ENCODE results near the gene ABCB10. TPM values are rescaled to one million over a fixed set of nuclear protein-coding genes. Genes with fewer than 3 reads are reported as not detected.

The ABCB10 gene
- total and polyA plus RNA-seq, 2 experiments from 2014 or later: 4.7 to 9.7 TPM

DNA sequence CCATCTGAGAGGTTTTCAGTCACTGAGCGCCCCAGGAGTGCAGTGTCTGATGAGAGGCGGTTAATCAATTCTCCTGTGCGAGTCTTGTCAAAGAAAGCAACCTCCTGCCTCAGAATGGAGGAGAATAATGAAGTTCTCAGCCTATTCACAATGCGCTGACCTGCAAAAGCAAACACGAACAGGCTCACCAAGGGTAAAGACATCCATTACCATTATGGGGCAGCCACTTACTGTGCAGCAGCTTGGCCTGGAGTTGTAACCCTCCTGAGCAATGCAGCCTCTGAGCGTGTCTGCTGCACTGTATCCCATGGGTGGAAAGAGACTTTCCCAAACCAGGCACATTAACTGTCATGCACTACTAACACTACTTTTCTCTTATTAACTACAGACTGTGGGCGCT, 11.0 kb downstream of the ABCB10 start (continued):
- TF ChIP-seq, protein P1, sequence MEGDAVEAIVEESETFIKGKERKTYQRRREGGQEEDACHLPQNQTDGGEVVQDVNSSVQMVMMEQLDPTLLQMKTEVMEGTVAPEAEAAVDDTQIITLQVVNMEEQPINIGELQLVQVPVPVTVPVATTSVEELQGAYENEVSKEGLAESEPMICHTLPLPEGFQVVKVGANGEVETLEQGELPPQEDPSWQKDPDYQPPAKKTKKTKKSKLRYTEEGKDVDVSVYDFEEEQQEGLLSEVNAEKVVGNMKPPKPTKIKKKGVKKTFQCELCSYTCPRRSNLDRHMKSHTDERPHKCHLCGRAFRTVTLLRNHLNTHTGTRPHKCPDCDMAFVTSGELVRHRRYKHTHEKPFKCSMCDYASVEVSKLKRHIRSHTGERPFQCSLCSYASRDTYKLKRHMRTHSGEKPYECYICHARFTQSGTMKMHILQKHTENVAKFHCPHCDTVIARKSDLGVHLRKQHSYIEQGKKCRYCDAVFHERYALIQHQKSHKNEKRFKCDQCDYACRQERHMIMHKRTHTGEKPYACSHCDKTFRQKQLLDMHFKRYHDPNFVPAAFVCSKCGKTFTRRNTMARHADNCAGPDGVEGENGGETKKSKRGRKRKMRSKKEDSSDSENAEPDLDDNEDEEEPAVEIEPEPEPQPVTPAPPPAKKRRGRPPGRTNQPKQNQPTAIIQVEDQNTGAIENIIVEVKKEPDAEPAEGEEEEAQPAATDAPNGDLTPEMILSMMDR (conservative IDR thresholded peaks at IDR 0.05; ENCODE audit: low read depth in 2 of 2): no peak

GRCh38 chr1:229544587-229544986, 13.9 kb downstream of the ABCB10 start:
- no peak for ATAC-seq
- H4K20me1 ChIP-seq (replicated peaks; ENCODE audit: insufficient read depth): 0 out of 2 replicates have a peak, but pooled peaks cover 3% of the 10 kb centered on the region
- no peaks in the 10 kb centered on the region for H3F3A ChIP-seq (replicated peaks; ENCODE audit: low read depth)
- peaks cover 10% of the 10 kb centered on the region for H3K36me3 Mint-ChIP-seq (ENCODE audit: low read depth)
- no peaks in the 10 kb centered on the region for H3K27me3 Mint-ChIP-seq (ENCODE audit: insufficient read depth, low read depth, poor library complexity)
- no peaks in the 10 kb centered on the region for H3K9me3 Mint-ChIP-seq
- H3K27me3 ChIP-seq (ENCODE audit: insufficient read depth): no peaks in the 10 kb centered on the region
- H3K4me2 ChIP-seq: no peak overlapping the region
- DNase-seq (ENCODE audit: low spot score): no peak
- H3K27ac Mint-ChIP-seq: no peak overlapping the region
- H3K4me3 ChIP-seq: no peak overlapping the region
- H3K79me2 ChIP-seq (replicated peaks; ENCODE audit: insufficient read depth): no peaks in the 10 kb centered on the region
- no peak overlapping the region for H3K27ac ChIP-seq (ENCODE audit: low read depth)
- no peak overlapping the region for H3K4me3 Mint-ChIP-seq
- H2AFZ ChIP-seq: no peak overlapping the region
- no peaks in the 10 kb centered on the region for H3K9me2 ChIP-seq (ENCODE audit: insufficient read depth)
- H3K4me1 ChIP-seq (ENCODE audit: insufficient read depth): no peaks in the 10 kb centered on the region
- no peaks in the 10 kb centered on the region; the same call in 1 of the 2 replicates for H3K36me3 ChIP-seq (ENCODE audit: insufficient read depth)
- TF ChIP-seq POLR2AphosphoS5 (IDR thresholded peaks at IDR 0.05; ENCODE audit: low read depth): no peak
- TF ChIP-seq, protein P2, sequence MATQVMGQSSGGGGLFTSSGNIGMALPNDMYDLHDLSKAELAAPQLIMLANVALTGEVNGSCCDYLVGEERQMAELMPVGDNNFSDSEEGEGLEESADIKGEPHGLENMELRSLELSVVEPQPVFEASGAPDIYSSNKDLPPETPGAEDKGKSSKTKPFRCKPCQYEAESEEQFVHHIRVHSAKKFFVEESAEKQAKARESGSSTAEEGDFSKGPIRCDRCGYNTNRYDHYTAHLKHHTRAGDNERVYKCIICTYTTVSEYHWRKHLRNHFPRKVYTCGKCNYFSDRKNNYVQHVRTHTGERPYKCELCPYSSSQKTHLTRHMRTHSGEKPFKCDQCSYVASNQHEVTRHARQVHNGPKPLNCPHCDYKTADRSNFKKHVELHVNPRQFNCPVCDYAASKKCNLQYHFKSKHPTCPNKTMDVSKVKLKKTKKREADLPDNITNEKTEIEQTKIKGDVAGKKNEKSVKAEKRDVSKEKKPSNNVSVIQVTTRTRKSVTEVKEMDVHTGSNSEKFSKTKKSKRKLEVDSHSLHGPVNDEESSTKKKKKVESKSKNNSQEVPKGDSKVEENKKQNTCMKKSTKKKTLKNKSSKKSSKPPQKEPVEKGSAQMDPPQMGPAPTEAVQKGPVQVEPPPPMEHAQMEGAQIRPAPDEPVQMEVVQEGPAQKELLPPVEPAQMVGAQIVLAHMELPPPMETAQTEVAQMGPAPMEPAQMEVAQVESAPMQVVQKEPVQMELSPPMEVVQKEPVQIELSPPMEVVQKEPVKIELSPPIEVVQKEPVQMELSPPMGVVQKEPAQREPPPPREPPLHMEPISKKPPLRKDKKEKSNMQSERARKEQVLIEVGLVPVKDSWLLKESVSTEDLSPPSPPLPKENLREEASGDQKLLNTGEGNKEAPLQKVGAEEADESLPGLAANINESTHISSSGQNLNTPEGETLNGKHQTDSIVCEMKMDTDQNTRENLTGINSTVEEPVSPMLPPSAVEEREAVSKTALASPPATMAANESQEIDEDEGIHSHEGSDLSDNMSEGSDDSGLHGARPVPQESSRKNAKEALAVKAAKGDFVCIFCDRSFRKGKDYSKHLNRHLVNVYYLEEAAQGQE (IDR thresholded peaks at IDR 0.05; ENCODE audit: unreplicated experiment): no peak
- no peaks in the 10 kb centered on the region for H3K4me1 Mint-ChIP-seq

- DNase-seq (ENCODE audit: low spot score) (no peak), ATAC-seq (no peak)
- H3K4me3 Mint-ChIP-seq: no peak overlapping the region
- no peak overlapping the region for H3K27ac Mint-ChIP-seq
- H3K4me2 ChIP-seq: no peak overlapping the region
- no peaks in the 10 kb centered on the region for H3F3A ChIP-seq (replicated peaks; ENCODE audit: low read depth)
- H3K4me1 ChIP-seq (ENCODE audit: insufficient read depth): no peaks in the 10 kb centered on the region
- H3K4me1 Mint-ChIP-seq: no peaks in the 10 kb centered on the region
- H3K4me3 ChIP-seq: no peak overlapping the region
- no peaks in the 10 kb centered on the region for H3K9me2 ChIP-seq (ENCODE audit: insufficient read depth)
- H3K79me2 ChIP-seq (replicated peaks; ENCODE audit: insufficient read depth): no peaks in the 10 kb centered on the region
- no peak overlapping the region for H3K27ac ChIP-seq (ENCODE audit: low read depth)
- H3K27me3 ChIP-seq (ENCODE audit: insufficient read depth): no peaks in the 10 kb centered on the region
- peaks cover 20% of the 10 kb centered on the region for H3K36me3 Mint-ChIP-seq (ENCODE audit: low read depth)
- no peaks in the 10 kb centered on the region for H3K9me3 Mint-ChIP-seq
- H3K36me3 ChIP-seq (ENCODE audit: insufficient read depth): no peaks in the 10 kb centered on the region; the same call in 1 of the 2 replicates
- no peaks in the 10 kb centered on the region for H3K27me3 Mint-ChIP-seq (ENCODE audit: insufficient read depth, low read depth, poor library complexity)
- H4K20me1 ChIP-seq (replicated peaks; ENCODE audit: insufficient read depth): 0 out of 2 replicates have a peak, but pooled peaks cover 3% of the 10 kb centered on the region
- H2AFZ ChIP-seq: no peak overlapping the region
- TF ChIP-seq ZNF331 (CRISPR knock-in tag; IDR thresholded peaks at IDR 0.05; ENCODE audit: low read depth): no peak
- no peak for TF ChIP-seq EZH2 (IDR thresholded peaks at IDR 0.05; ENCODE audit: low read depth, unreplicated experiment)
- no peak for TF ChIP-seq NANOG (IDR thresholded peaks at IDR 0.05; ENCODE audit: borderline replicate concordance)
- no peak for TF ChIP-seq STAT1 (IDR thresholded peaks at IDR 0.05; ENCODE audit: unreplicated experiment)
- no peak for TF ChIP-seq POLR2AphosphoS5 (IDR thresholded peaks at IDR 0.05; ENCODE audit: low read depth)
- TF ChIP-seq ETS1 (IDR thresholded peaks at IDR 0.05): no peak
- no peak for TF ChIP-seq CREB1 (CRISPR knock-in tag; IDR thresholded peaks at IDR 0.05; ENCODE audit: low read depth)
These were observed 18.5 kb downstream of the ABCB10 start for GRCh38 chr1:229539863-229540506.

All from GM23338 (cell line).